HL-60/S4 treated with retinoic acid at 250 ng/mL for 4 days and 3 days (cell line): ENCODE measurements around the gene ZDHHC14.

Experiments used
- in situ Hi-C: fragments of 300-500 bp; cut with MboI; formaldehyde crosslinking; loops from 2 replicates; pipeline ENCODE4 v1.7.0; 2022; ENCODE audit warnings: low sequenced_read_pairs

ZDHHC14 gene

DNA sequence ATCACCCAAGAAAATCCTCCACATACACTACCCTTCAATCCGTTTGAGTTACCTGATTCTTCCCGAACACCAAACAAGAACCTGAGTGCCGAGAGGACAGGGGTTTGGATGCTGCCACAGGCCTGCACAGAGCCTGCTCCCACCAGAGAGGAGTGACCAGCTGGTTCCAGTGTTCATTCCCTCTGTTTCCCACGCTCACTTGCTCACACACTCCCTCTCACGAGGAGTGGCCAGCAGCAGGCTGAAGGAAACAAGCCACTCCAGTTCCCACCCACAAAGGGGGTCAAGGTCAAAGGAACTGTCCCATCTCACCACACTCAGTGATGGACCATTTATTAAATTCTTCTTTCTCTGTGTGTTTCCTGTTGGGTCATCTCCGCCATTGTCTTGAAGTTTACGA is 344.8 kb downstream of the ZDHHC14 start:
- in situ Hi-C loops, result no loop called here

GRCh38 chr6:157726892-157727628 is 346.1 kb downstream of the ZDHHC14 start:
- in situ Hi-C loops, result no loop called here
